Ishikawa (cell line): ENCODE results near the gene RTN4RL1.
A peak's percentile ranks its signal among the peaks of the same experiment; 100 is the strongest.

ENCODE experiments used
- CEBPB ChIP-seq: IDR thresholded peaks from 2 replicates; pipeline ENCODE4 v1.6.1; 2012
- CREB1 ChIP-seq: IDR thresholded peaks from 2 replicates; pipeline ENCODE4 v1.6.1; 2012; ENCODE audit warnings: low read depth
- EGR1 ChIP-seq: IDR thresholded peaks from 2 replicates; pipeline ENCODE4 v1.6.1; 2012
- EP300 ChIP-seq: IDR thresholded peaks from 2 replicates; pipeline ENCODE4 v1.6.1; 2012; ENCODE audit warnings: borderline replicate concordance
- FOXM1 ChIP-seq: IDR thresholded peaks from 2 replicates; pipeline ENCODE4 v1.6.1; 2012; ENCODE audit warnings: low read depth, borderline replicate concordance
- NFIC ChIP-seq: IDR thresholded peaks from 2 replicates; pipeline ENCODE4 v1.6.1; 2012
- RAD21 ChIP-seq: IDR thresholded peaks from 2 replicates; pipeline ENCODE4 v1.6.1; 2012; ENCODE audit warnings: low read depth
- TAF1 ChIP-seq: IDR thresholded peaks from 2 replicates; pipeline ENCODE4 v1.6.1; 2012; ENCODE audit warnings: low read depth, mild to moderate bottlenecking
- TCF12 ChIP-seq: IDR thresholded peaks from 2 replicates; pipeline ENCODE4 v1.6.1; 2012; ENCODE audit warnings: low read depth
- TEAD4 ChIP-seq: IDR thresholded peaks from 2 replicates; pipeline ENCODE4 v1.6.1; 2012
- YY1 ChIP-seq: IDR thresholded peaks from 2 replicates; pipeline ENCODE4 v1.6.1; 2012; ENCODE audit warnings: low read depth
- ZBTB7A ChIP-seq: IDR thresholded peaks from 2 replicates; pipeline ENCODE4 v1.6.1; 2012; ENCODE audit warnings: low read depth
- TF ChIP-seq, protein P1 (sequence below): IDR thresholded peaks from 2 replicates; pipeline ENCODE4 v1.6.1; 2012; ENCODE audit warnings: low read depth, mild to moderate bottlenecking
- TF ChIP-seq, protein P2 (sequence below): IDR thresholded peaks from 2 replicates; pipeline ENCODE4 v1.6.1; 2012
- TF ChIP-seq, protein P3 (sequence below): IDR thresholded peaks from 2 replicates; pipeline ENCODE4 v1.6.1; 2012

Gene RTN4RL1, protein sequence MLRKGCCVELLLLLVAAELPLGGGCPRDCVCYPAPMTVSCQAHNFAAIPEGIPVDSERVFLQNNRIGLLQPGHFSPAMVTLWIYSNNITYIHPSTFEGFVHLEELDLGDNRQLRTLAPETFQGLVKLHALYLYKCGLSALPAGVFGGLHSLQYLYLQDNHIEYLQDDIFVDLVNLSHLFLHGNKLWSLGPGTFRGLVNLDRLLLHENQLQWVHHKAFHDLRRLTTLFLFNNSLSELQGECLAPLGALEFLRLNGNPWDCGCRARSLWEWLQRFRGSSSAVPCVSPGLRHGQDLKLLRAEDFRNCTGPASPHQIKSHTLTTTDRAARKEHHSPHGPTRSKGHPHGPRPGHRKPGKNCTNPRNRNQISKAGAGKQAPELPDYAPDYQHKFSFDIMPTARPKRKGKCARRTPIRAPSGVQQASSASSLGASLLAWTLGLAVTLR

DNA sequence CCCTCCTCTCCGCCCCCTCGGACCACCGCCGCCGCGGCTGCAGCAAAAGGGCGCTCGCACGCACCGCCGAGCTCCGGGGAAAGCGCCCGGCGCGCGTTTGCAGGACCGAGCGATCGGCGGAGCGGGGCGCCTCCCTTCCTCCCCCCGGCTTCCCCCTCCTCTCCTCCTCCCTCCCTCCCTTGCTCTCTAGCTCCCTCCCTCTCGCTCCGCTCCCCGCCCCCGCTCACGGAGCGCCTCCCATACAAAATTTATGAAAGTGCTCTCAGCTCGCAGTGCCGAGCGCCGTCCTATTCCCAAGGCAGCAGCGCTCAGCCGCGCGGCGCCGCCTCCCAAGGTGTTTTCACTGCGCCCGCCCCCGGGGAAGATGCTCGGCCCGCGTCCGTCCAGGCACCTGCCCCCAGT is at the start of gene RTN4RL1:
TSS of gene RTN4RL1 (minus strand) at position 115 of the 402 bp plus-strand sequence. CDS start 469 bp downstream, outside the sequence.
- TF ChIP-seq ZBTB7A (peak; percentile 58; the same call in 1 of the 2 replicates), EGR1 (peak; percentile 74), NFIC (no peak)

DNA sequence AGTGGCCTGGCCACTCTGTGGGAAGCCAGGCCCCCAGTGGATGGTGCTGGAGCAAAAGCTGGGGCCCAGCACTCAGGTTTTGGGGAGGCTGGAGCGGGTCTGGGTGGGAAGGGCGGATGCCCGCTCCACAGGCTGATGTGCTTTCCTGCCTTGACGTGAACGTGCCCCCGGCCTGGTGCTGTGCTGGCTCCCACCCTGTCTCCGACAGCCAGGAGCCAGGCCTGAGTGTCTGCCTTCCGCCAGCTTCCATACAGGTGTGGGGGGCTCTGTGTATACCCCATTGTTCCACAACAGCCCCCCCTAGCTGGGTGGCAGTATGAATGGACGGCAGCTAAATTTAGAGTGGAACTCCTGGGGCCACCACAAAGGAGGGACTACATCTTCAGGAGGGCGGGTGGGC is 49.8 kb upstream of the RTN4RL1 start:
- no peak for TF ChIP-seq TCF12
- TF ChIP-seq, protein P1, sequence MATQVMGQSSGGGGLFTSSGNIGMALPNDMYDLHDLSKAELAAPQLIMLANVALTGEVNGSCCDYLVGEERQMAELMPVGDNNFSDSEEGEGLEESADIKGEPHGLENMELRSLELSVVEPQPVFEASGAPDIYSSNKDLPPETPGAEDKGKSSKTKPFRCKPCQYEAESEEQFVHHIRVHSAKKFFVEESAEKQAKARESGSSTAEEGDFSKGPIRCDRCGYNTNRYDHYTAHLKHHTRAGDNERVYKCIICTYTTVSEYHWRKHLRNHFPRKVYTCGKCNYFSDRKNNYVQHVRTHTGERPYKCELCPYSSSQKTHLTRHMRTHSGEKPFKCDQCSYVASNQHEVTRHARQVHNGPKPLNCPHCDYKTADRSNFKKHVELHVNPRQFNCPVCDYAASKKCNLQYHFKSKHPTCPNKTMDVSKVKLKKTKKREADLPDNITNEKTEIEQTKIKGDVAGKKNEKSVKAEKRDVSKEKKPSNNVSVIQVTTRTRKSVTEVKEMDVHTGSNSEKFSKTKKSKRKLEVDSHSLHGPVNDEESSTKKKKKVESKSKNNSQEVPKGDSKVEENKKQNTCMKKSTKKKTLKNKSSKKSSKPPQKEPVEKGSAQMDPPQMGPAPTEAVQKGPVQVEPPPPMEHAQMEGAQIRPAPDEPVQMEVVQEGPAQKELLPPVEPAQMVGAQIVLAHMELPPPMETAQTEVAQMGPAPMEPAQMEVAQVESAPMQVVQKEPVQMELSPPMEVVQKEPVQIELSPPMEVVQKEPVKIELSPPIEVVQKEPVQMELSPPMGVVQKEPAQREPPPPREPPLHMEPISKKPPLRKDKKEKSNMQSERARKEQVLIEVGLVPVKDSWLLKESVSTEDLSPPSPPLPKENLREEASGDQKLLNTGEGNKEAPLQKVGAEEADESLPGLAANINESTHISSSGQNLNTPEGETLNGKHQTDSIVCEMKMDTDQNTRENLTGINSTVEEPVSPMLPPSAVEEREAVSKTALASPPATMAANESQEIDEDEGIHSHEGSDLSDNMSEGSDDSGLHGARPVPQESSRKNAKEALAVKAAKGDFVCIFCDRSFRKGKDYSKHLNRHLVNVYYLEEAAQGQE, result no peak
- TF ChIP-seq TAF1, result no peak
- TF ChIP-seq, protein P2, sequence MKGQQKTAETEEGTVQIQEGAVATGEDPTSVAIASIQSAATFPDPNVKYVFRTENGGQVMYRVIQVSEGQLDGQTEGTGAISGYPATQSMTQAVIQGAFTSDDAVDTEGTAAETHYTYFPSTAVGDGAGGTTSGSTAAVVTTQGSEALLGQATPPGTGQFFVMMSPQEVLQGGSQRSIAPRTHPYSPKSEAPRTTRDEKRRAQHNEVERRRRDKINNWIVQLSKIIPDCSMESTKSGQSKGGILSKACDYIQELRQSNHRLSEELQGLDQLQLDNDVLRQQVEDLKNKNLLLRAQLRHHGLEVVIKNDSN, result no peak
- TF ChIP-seq NFIC, result no peak
- TF ChIP-seq EGR1, result no peak
- TF ChIP-seq EP300, result no peak
- TF ChIP-seq YY1, result no peak
- no peak for TF ChIP-seq TEAD4
- TF ChIP-seq CEBPB, result no peak
- no peak for TF ChIP-seq FOXM1

DNA sequence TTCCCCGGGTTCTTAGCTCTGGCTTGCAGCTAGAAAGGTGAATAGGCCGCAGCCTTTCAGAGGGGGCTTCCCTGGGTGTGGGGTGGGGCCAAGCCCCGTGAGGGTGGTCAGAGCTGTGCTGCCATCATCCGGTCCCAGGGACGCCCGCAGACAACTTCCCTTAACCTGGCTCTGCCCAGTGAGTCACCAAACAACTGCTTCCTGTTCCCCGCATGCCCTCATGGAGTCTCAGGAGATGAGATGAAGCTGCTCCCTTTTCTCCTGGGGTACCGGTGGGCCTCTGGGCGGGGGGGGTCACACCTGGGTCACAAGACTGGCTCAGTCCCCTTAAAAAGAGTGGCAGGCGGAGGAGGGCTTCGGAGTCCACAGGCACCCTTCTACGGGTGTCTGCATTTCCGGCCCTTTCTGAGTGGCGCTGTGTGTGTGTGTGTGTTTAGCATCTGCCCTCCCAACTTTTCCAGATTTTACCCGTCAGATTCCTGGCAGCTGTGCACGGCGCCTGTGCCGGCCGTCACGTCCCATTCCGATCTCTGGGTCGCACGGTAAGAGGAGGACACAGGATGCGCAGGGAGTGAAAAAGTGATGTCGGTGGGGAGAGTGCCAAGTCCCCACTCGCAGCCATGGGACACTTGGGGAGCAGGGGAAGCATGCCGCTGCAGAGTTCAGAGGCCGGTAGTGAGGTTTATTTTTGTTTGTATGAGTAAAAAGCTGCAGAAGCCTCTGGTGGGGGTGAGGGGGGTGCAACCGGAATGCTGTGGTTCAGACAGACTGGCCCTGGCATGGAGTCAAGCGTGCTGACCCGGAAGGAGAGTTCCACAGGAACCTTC is 46.5 kb upstream of the RTN4RL1 start:
- no peak for TF ChIP-seq TCF12
- TF ChIP-seq, protein P3, sequence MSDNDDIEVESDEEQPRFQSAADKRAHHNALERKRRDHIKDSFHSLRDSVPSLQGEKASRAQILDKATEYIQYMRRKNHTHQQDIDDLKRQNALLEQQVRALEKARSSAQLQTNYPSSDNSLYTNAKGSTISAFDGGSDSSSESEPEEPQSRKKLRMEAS, result no peak
- no peak for TF ChIP-seq YY1
- TF ChIP-seq TEAD4, result no peak
- no peak for TF ChIP-seq CREB1
- TF ChIP-seq, protein P2, result no peak
- no peak for TF ChIP-seq EGR1
- no peak for TF ChIP-seq NFIC
- no peak for TF ChIP-seq TAF1
- TF ChIP-seq, protein P1, result no peak

DNA sequence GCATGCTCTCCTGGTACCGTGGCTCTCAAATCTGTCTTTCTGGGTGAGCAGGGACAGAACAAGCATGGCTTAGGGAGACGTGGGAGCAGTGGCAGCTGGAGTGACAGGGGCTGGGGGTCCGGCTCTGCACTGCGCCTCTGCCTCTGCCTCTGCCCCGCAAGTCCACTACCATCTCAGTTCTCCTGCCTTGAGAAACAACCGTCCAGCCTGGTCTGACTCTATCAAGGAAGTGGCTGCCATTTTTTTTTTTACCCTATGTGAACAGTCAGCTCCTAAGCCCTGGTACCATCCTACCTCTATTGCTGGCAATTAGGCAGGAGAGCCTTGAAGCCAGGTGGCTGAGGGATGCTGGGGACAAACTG is 45.9 kb upstream of the RTN4RL1 start:
- TF ChIP-seq EP300 (no peak), TAF1 (no peak), TCF12 (no peak), NFIC (no peak), CEBPB (no peak)

DNA sequence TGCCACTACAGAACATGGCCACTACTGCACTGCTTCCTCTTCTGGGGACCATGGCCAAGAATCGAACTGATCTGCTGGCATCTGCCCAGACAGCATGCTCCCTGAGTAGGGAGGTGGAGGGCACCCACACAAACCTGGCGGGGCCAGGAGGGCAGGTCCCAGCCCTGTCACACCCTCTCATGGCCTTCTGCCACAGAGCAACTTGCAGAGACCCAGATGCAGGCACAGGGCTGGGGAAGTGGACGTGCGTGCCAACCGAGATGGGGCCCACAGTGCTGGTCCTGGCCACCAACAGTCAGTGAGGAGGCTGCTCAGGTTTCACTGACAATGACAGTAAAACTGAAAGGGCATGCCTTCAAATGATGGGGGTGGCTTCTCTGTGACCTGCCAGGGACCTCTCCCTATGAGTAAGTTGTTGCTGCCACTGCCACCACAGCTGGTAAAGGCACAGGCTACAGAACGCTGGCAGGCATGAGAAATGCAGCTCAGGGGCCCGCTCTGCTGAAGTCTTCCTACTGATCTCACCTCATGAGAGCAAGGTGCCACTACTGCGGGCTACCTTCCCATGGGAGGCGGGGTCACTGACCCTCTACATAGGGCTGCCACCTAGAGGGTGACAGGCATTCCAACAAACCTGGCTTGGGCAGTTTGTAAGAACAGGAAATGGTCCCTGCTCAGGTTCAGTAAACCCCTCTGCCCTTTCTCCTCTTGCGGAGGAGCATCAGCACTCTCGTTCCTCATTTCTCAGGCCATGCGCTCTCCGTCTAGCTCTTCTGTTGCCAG is 45.3 kb upstream of the RTN4RL1 start:
- TF ChIP-seq FOXM1 (no peak), EGR1 (no peak), TEAD4 (0 out of 2 replicates have a peak, but pooled peaks have one; percentile 26), EP300 (no peak; the same call in 1 of the 2 replicates), CREB1 (no peak), TCF12 (no peak), YY1 (no peak), CEBPB (no peak), ZBTB7A (no peak), NFIC (peak; percentile 50), RAD21 (peak; percentile 48), TAF1 (no peak)
- TF ChIP-seq, protein P2, result no peak
- TF ChIP-seq, protein P1, result no peak
- TF ChIP-seq, protein P3, result no peak; the same call in none of the 2 replicates
